ENCODE data around the gene FOSL1.

Gene FOSL1

GRCh38 chr11:65944191-65944590 is 44.0 kb upstream of the FOSL1 start:
- DNase-seq (ENCODE audit: low spot score), result no peak
- no peak for TF ChIP-seq CTCF (IDR thresholded peaks at IDR 0.05; ENCODE audit: extremely low read depth, missing control alignments)

GRCh38 chr11:65942531-65942930 is 42.3 kb upstream of the FOSL1 start:
- DNase-seq (ENCODE audit: low spot score), result no peak

GRCh38 chr11:65941720-65942310 is 41.6 kb upstream of the FOSL1 start:
- TF ChIP-seq CTCF (IDR thresholded peaks at IDR 0.05; ENCODE audit: extremely low read depth, missing control alignments), result no peak
- no peak for DNase-seq (ENCODE audit: low spot score)

More at GRCh38 chr11:65942531-65942930, 42.3 kb upstream of the FOSL1 start:
- no peak for TF ChIP-seq CTCF (IDR thresholded peaks at IDR 0.05; ENCODE audit: extremely low read depth, missing control alignments)

GRCh38 chr11:65937766-65938165 is 37.6 kb upstream of the FOSL1 start:
- no peak for TF ChIP-seq CTCF (IDR thresholded peaks at IDR 0.05; ENCODE audit: extremely low read depth, missing control alignments)
- no peak for DNase-seq (ENCODE audit: low spot score)

- TF ChIP-seq CTCF (IDR thresholded peaks at IDR 0.05; ENCODE audit: extremely low read depth, missing control alignments), result no peak
- no peak for DNase-seq (ENCODE audit: low spot score)
Observed at GRCh38 chr11:65934014-65934413, 33.8 kb upstream of the FOSL1 start.

GRCh38 chr11:65932558-65932919 is 32.4 kb upstream of the FOSL1 start:
- no peak for TF ChIP-seq CTCF (IDR thresholded peaks at IDR 0.05; ENCODE audit: extremely low read depth, missing control alignments)
- DNase-seq (ENCODE audit: low spot score), result no peak

GRCh38 chr11:65931773-65932557 is 31.8 kb upstream of the FOSL1 start:
- TF ChIP-seq CTCF (IDR thresholded peaks at IDR 0.05; ENCODE audit: extremely low read depth, missing control alignments), result peak; percentile 12
- no peak for DNase-seq (ENCODE audit: low spot score)
